Adrenal gland (tissue), 12 donors: ENCODE results near the gene COG7. TPM values are rescaled to one million over a fixed set of nuclear protein-coding genes. Genes with fewer than 3 reads are reported as not detected.
"Not testable (repeated sequence)": the region's sequence is repeated elsewhere in the genome, so short reads cannot be mapped to it uniquely, and the experiment has no call there.

Experiments used
- DNase-seq, 7 donors: peaks; one replicate each; pipeline ENCODE4 v3.0.0-alpha.2; 2019 to 2020
- H3K27ac ChIP-seq, 5 donors: fragments of 200-600 bp; sonication (generic) in 4 of 5; 1 replicate in 3 of 5; 2 replicates in 2 of 5; pipeline versions ENCODE4 v1.5.1 to v1.8.0; 2016 to 2020; ENCODE audit warnings: mild to moderate bottlenecking in 1 of 5
- H3K27me3 ChIP-seq: fragments of 200-600 bp; 2 replicates; pipeline ENCODE4 v1.8.0; 2021
- H3K36me3 ChIP-seq, 2 donors: fragments of 200-600 bp; replicated peaks in 1 of 2; 1 replicate in 1 of 2; 2 replicates in 1 of 2; pipeline versions ENCODE4 v1.5.1 to v1.8.0; 2018 to 2022
- H3K4me1 ChIP-seq, 2 donors: fragments of 200-600 bp; replicated peaks in 1 of 2; 1 replicate in 1 of 2; 2 replicates in 1 of 2; pipeline versions ENCODE4 v1.5.1 to v1.8.0; 2018 to 2021
- H3K4me3 ChIP-seq, 4 donors: fragments of 200-600 bp; sonication (generic) in 3 of 4; one replicate each; pipeline ENCODE4 v1.5.1; 2016 to 2018
- H3K9me3 ChIP-seq, 3 donors: fragments of 200-600 bp; sonication (generic) in 1 of 3; replicated peaks in 1 of 3; 1 replicate in 2 of 3; 2 replicates in 1 of 3; pipeline versions ENCODE4 v1.5.1 to v1.8.0; 2016 to 2021
- POLR2A ChIP-seq, 2 donors: fragments of 450-650 bp; IDR thresholded peaks; one replicate each; pipeline ENCODE4 v1.6.1; 2017; ENCODE audit warnings: antibody characterized with exemption in 2 of 2, mild to moderate bottlenecking in 2 of 2, moderate library complexity in 1 of 2
- WGBS, 4 donors: extraction: QIAGEN DNeasy Blood & Tissue Kit in 2 of 4; methylation state at CpG; one replicate each; pipeline versions ENCODE4 v1.1.5 to v1.1.7; 2013 to 2017; 5-methylcytosine and 5-hydroxymethylcytosine counted together
- intact Hi-C, 2 donors: fragments of 100-400 bp; cut with DNase I; formaldehyde crosslinking; loops; one replicate each; pipeline versions ENCODE4 v1.14.1 to v1.15.0; 2022 to 2023
- polyA plus RNA-seq, 3 donors: library from polyadenylated mRNA; stranded (reverse); fragments of 200-250 nt in 2 of 3; fragments of 350-450 nt in 1 of 3; fragmentation: Illumina TruSeq in 1 of 3; extraction: RNeasy Lipid Tissue Mini Kit (QIAGEN cat#74804) in 1 of 3; gene quantifications; one replicate each; pipeline ENCODE4 v1.2.3, GENCODE V29; 2013 to 2014
- total RNA-seq, 9 donors: library from RNA; depleted of rRNA in 4 of 9; stranded (reverse); fragments of >200 nt in 4 of 9; fragments of 120-200 nt in 1 of 9; fragmentation: NEBNext Ultra II Directional in 1 of 9; extraction: Animal tissue kit (Norgen Biotek cat#: 25700) in 1 of 9; gene quantifications; one replicate each; pipeline versions ENCODE4 v1.1.0 to v1.2.4, GENCODE V29; 2013 to 2023
- TF ChIP-seq, protein P1 (sequence below), 6 experiments: fragments of 450-650 bp in 4 of 6; fragments of 200-600 bp in 2 of 6; sonication (generic) in 1 of 6; IDR thresholded peaks; 1 replicate in 5 of 6; 2 replicates in 1 of 6; pipeline versions ENCODE4 v1.5.1 to v1.8.0; 2016 to 2021; ENCODE audit warnings: antibody characterized with exemption in 6 of 6, mild to moderate bottlenecking in 2 of 6, moderate library complexity in 1 of 6
- donor health status: healthy with polysubstance abuse.
- donor health status: Bipolar disorder and iron deficiency.
- donor health status: DM: yes; HTN: yes; CAD: no.
- donor health status: DM: no; HTN: no; CAD: no.
- donor health status: DM: no; HTN: no; CAD: no.
- donor health status: DM: yes; HTN: yes; CAD: no.

The COG7 gene
- total and polyA plus RNA-seq, 12 donors = 10.7 to 50.1 (median 21.4) TPM

DNA sequence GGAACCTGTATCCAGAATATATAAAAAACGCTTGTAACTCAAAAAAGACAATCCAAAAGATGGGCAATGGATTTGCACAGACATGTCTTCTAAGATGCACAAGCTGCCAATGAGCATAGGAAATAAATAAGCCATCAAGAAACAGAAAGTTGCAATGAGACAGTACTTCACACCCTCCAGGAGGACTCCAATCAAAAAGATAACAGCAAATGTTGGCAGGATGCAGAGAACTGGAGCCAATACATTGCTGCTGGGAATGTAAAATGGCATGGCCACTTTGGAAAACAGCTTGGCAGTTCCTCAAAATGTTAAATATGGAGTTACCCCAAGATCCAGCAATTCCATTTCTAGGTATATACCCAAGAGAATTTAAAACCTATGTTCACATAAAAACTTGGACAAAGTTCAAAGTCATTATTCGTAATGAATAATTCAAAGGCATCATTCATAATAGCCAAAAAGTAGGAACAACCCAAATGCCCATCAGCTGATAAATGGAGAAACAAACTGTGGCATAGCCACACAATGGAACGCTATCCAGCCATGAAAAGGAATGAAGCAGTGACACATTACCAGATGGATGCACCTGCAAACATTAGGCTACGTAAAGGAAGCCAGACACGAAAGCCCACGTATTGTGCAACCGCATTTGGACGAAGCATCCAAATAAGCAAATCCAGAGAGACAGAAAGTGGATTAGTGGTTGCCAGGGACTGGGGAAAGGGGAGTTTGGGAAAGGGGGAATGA lies 31.7 kb upstream of the COG7 start:
- peaks cover 0 to 99% of the 10 kb centered on the region in 2 donors for H3K36me3 ChIP-seq

DNA sequence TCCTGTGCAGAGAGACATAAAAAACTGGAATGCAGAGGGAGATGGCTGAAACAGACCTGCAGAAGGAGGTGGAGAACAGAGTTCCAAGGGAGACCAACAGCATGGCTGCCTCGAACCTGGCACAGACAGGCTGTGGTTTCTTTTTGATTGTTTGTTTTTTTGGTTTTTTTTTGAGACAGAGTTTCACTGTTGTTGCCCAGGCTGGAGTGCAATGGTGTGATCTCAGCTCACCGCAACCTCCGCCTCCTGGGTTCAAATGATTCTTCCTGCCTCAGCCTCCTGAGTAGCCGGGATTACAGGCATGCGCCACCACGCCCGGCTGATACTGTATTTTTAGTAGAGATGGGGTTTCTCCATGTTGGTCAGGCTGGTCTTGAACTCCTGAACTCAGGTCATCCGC lies 30.5 kb upstream of the COG7 start:
- H3K27me3 ChIP-seq, DNase-seq, H3K9me3 ChIP-seq, intact Hi-C loops, H3K4me1 ChIP-seq, H3K27ac ChIP-seq, H3K4me3 ChIP-seq: not testable (repeated sequence)
- peaks cover 0 to 99% of the 10 kb centered on the region in 2 donors for H3K36me3 ChIP-seq
- WGBS, 4 donors = 89 to 95% (median 94%) methylated on average over 8 of the region's 8 CpGs

More for the DNA sequence above, 31.7 kb upstream of the COG7 start:
- Histone ChIP-seq H3K9me3 (no peaks in the 10 kb centered on the region), H3K4me1 (no peaks in the 10 kb centered on the region), H3K27me3 (no peaks in the 10 kb centered on the region), H3K27ac (no peak overlapping the region), H3K4me3 (no peak overlapping the region)
- intact Hi-C loops = no loop called here
- WGBS, 4 donors = 84 to 86% (median 85%) methylated on average over 8 of the region's 8 CpGs
- TF ChIP-seq, protein P1, sequence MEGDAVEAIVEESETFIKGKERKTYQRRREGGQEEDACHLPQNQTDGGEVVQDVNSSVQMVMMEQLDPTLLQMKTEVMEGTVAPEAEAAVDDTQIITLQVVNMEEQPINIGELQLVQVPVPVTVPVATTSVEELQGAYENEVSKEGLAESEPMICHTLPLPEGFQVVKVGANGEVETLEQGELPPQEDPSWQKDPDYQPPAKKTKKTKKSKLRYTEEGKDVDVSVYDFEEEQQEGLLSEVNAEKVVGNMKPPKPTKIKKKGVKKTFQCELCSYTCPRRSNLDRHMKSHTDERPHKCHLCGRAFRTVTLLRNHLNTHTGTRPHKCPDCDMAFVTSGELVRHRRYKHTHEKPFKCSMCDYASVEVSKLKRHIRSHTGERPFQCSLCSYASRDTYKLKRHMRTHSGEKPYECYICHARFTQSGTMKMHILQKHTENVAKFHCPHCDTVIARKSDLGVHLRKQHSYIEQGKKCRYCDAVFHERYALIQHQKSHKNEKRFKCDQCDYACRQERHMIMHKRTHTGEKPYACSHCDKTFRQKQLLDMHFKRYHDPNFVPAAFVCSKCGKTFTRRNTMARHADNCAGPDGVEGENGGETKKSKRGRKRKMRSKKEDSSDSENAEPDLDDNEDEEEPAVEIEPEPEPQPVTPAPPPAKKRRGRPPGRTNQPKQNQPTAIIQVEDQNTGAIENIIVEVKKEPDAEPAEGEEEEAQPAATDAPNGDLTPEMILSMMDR (IDR thresholded peaks at IDR 0.05) = no peak
- TF ChIP-seq POLR2A (IDR thresholded peaks at IDR 0.05) = no peak
- DNase-seq = no peak

DNA sequence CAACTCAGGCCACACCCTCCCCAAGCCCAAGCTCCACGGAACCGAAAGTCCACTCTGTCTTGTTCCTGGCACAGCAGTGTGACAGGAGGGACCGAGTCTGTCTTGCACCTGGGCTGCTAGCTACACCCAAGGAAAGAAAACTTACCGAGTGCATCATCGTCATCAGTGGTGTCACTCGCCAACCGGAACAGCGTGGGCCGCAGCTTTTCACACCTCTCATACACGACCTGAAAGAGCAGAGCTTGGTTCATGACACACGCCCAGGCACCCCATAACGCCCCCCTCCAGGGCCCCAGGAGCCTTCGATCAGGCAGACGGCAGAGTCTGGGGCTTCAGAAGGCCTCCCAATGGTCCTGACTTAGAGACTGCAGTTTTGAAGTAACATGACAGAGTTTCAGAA lies 29.8 kb upstream of the COG7 start:
- Histone ChIP-seq H3K27ac (no peak overlapping the region), H3K4me1 (no peaks in the 10 kb centered on the region), H3K4me3 (no peak overlapping the region), H3K9me3 (no peaks in the 10 kb centered on the region), H3K36me3 (peaks cover 0 to 99% of the 10 kb centered on the region in 2 donors), H3K27me3 (no peaks in the 10 kb centered on the region)
- intact Hi-C loops = no loop called here
- 84 to 96% (median 89%) methylated on average over 14 of the region's 14 CpGs for WGBS, 4 donors
- no peak for TF ChIP-seq POLR2A (IDR thresholded peaks at IDR 0.05)
- TF ChIP-seq, protein P1 (IDR thresholded peaks at IDR 0.05) = no peak
- no peak for DNase-seq

DNA sequence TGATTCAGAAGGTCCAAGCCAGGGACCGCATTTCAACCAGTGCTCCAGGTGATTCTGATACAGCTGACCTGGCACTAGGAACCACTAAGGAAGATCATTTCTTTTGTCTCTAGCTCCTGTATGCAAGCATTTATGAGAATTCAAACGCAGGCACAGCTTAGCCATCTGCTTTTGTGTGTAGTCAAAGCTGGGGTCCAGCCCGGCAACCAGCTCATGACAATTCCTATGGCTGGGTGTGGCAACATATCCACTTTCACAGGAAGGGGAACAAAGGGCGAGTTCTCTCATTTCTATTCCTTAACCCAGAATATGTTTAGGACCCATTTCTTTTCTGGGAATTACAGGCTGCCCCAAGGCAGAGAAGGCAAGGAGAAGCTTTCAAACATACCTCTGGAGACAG lies 27.3 kb upstream of the COG7 start:
- TF ChIP-seq, protein P1 (IDR thresholded peaks at IDR 0.05) = no peak
- no peak for TF ChIP-seq POLR2A (IDR thresholded peaks at IDR 0.05)
- Histone ChIP-seq H3K27me3 (no peaks in the 10 kb centered on the region), H3K4me3 (no peak overlapping the region), H3K36me3 (peaks cover 0 to 99% of the 10 kb centered on the region in 2 donors), H3K9me3 (no peaks in the 10 kb centered on the region), H3K27ac (no peak overlapping the region), H3K4me1 (no peaks in the 10 kb centered on the region)
- intact Hi-C loops = no loop called here
- DNase-seq = no peak
- WGBS, 4 donors = 87 to 97% (median 96%) methylated on average over 4 of the region's 4 CpGs

DNA sequence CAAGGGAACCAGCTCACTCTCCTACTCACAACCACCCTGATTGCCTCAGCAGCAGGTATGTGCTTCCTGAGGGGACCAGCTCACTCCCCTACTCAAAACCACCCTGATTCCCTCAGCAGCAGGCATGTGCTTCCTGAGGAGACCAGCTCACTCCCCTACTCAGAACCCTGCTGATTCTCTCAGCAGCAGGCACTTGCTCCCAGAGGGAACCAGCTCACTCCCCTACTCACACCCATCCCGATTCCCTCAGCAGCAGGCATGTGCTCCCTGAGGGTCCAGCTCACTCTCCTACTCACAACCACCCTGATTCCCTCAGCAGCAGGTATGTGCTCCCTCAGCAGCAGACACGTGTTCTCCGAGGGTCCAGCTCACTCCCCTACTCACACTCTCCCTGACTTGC lies 26.1 kb upstream of the COG7 start:
- intact Hi-C loops = no loop called here
- Histone ChIP-seq H3K4me3 (no peak overlapping the region), H3K27ac (no peak overlapping the region), H3K36me3 (peaks cover 0 to 99% of the 10 kb centered on the region in 2 donors), H3K9me3 (no peaks in the 10 kb centered on the region), H3K4me1 (no peaks in the 10 kb centered on the region), H3K27me3 (no peaks in the 10 kb centered on the region)
- no peak for DNase-seq
- no peak for TF ChIP-seq POLR2A (IDR thresholded peaks at IDR 0.05)
- TF ChIP-seq, protein P1 (IDR thresholded peaks at IDR 0.05) = no peak
- 85 to 96% (median 92%) methylated on average over 3 of the region's 3 CpGs for WGBS, 4 donors
